Measurements from ENCODE around the gene LCE1D. TPM values are rescaled to one million over a fixed set of nuclear protein-coding genes. Genes with fewer than 3 reads are reported as not detected.

The LCE1D gene
- not detected for polyA plus RNA-seq (2013, experiment 1 of 2)
- polyA plus RNA-seq (2013, experiment 2 of 2): not detected

GRCh38 chr1:152796421-152796820 is at the start of gene LCE1D:
LCE1D (plus strand) TSS chr1:152796721; CDS start chr1:152797795, 1,074 bp downstream.
- no peak within 1 kb of the TSS for H2BK12ac ChIP-seq (ENCODE audit: low read length in 2 of 2)
- H2BK5ac ChIP-seq (ENCODE audit: low read depth, low read length, poor library complexity, severe bottlenecking): no peak within 1 kb of the TSS
- H3K4me2 ChIP-seq (ENCODE audit: low read length, poor library complexity, severe bottlenecking): no peak within 1 kb of the TSS
- no peaks in the 10 kb centered on the region for H3K79me1 ChIP-seq (replicated peaks; ENCODE audit: low read length, poor library complexity, severe bottlenecking)
- no peak within 1 kb of the TSS for H3K18ac ChIP-seq (ENCODE audit: low read depth in 1 of 2, low read length in 2 of 2)
- no peak within 1 kb of the TSS for H3K23ac ChIP-seq (ENCODE audit: low read length in 2 of 2)
- no peaks in the 10 kb centered on the region for H3K36me3 ChIP-seq (ENCODE audit: control insufficient read depth in 1 of 2, insufficient read depth in 2 of 2, low read depth in 1 of 2, low read length in 2 of 2)
- no peak within 1 kb of the TSS for H4K91ac ChIP-seq (ENCODE audit: low read length)
- no peak for DNase-seq
- H2AK5ac ChIP-seq (ENCODE audit: low read length, severe bottlenecking): no peak within 1 kb of the TSS
- 14% methylated on average over 1 of the region's 3 CpGs for WGBS
- no peak within 1 kb of the TSS for H2BK120ac ChIP-seq (ENCODE audit: low read depth, low read length)
- H3K9ac ChIP-seq (ENCODE audit: low read length): no peak within 1 kb of the TSS
- H3K27ac ChIP-seq (ENCODE audit: low read length, poor library complexity, severe bottlenecking): no peak within 1 kb of the TSS
- no peak within 1 kb of the TSS for H3K4me3 ChIP-seq (ENCODE audit: insufficient read depth in 1 of 2, low read depth in 1 of 2, low read length in 2 of 2)
- no peak within 1 kb of the TSS for H2AFZ ChIP-seq (ENCODE audit: low read depth, low read length)
- H3K27me3 ChIP-seq (ENCODE audit: control insufficient read depth in 1 of 2, insufficient read depth in 1 of 2, low read length in 2 of 2): no peaks in the 10 kb centered on the region
- no peak within 1 kb of the TSS for H2BK15ac ChIP-seq (ENCODE audit: low read depth, poor library complexity, severe bottlenecking)
- no peaks in the 10 kb centered on the region for H3K9me3 ChIP-seq (ENCODE audit: control insufficient read depth, low read length)
- H3K14ac ChIP-seq (ENCODE audit: low read length in 2 of 2): no peak within 1 kb of the TSS
- H3K4ac ChIP-seq (ENCODE audit: low read depth in 1 of 2, low read length in 2 of 2): no peak within 1 kb of the TSS
- no peak within 1 kb of the TSS for H4K8ac ChIP-seq (ENCODE audit: low read length)
- no peaks in the 10 kb centered on the region for H3K4me1 ChIP-seq (ENCODE audit: control insufficient read depth, insufficient read depth, low read depth, low read length)

- Histone ChIP-seq H2BK15ac (ENCODE audit: low read depth, poor library complexity, severe bottlenecking) (no peak overlapping the region), H3K4me3 (ENCODE audit: insufficient read depth in 1 of 2, low read depth in 1 of 2, low read length in 2 of 2) (no peak overlapping the region), H3K14ac (ENCODE audit: low read length in 2 of 2) (no peak overlapping the region), H3K4ac (ENCODE audit: low read depth in 1 of 2, low read length in 2 of 2) (no peak overlapping the region), H3K18ac (ENCODE audit: low read depth in 1 of 2, low read length in 2 of 2) (no peak overlapping the region), H2AK5ac (ENCODE audit: low read length, severe bottlenecking) (no peak overlapping the region), H3K23ac (ENCODE audit: low read length in 2 of 2) (no peak overlapping the region), H4K8ac (ENCODE audit: low read length) (no peak overlapping the region), H3K27me3 (ENCODE audit: control insufficient read depth in 1 of 2, insufficient read depth in 1 of 2, low read length in 2 of 2) (no peaks in the 10 kb centered on the region), H3K36me3 (ENCODE audit: control insufficient read depth in 1 of 2, insufficient read depth in 2 of 2, low read depth in 1 of 2, low read length in 2 of 2) (no peaks in the 10 kb centered on the region), H3K4me2 (ENCODE audit: low read length, poor library complexity, severe bottlenecking) (no peak overlapping the region), H3K9me3 (ENCODE audit: control insufficient read depth, low read length) (no peaks in the 10 kb centered on the region), H2BK12ac (ENCODE audit: low read length in 2 of 2) (no peak overlapping the region), H2BK120ac (ENCODE audit: low read depth, low read length) (no peak overlapping the region), H2AFZ (ENCODE audit: low read depth, low read length) (no peak overlapping the region), H3K79me1 (replicated peaks; ENCODE audit: low read length, poor library complexity, severe bottlenecking) (no peaks in the 10 kb centered on the region), H3K4me1 (ENCODE audit: control insufficient read depth, insufficient read depth, low read depth, low read length) (no peaks in the 10 kb centered on the region), H2BK5ac (ENCODE audit: low read depth, low read length, poor library complexity, severe bottlenecking) (no peak overlapping the region), H3K27ac (ENCODE audit: low read length, poor library complexity, severe bottlenecking) (no peak overlapping the region), H4K91ac (ENCODE audit: low read length) (no peak overlapping the region), H3K9ac (ENCODE audit: low read length) (no peak overlapping the region)
- no CpG with 5 or more reads among the region's 1 CpG for WGBS
- DNase-seq: no peak
Observed at GRCh38 chr1:152747831-152748230, 48.7 kb upstream of the LCE1D start.

GRCh38 chr1:152752225-152752624 is 44.3 kb upstream of the LCE1D start:
- Histone ChIP-seq H3K4ac (ENCODE audit: low read depth in 1 of 2, low read length in 2 of 2) (no peak overlapping the region), H4K8ac (ENCODE audit: low read length) (no peak overlapping the region), H3K14ac (ENCODE audit: low read length in 2 of 2) (no peak overlapping the region), H4K91ac (ENCODE audit: low read length) (no peak overlapping the region), H3K9me3 (ENCODE audit: control insufficient read depth, low read length) (no peaks in the 10 kb centered on the region), H2AFZ (ENCODE audit: low read depth, low read length) (no peak overlapping the region), H3K9ac (ENCODE audit: low read length) (no peak overlapping the region), H3K23ac (ENCODE audit: low read length in 2 of 2) (no peak overlapping the region), H2BK12ac (ENCODE audit: low read length in 2 of 2) (no peak overlapping the region), H3K4me1 (ENCODE audit: control insufficient read depth, insufficient read depth, low read depth, low read length) (no peaks in the 10 kb centered on the region), H3K36me3 (ENCODE audit: control insufficient read depth in 1 of 2, insufficient read depth in 2 of 2, low read depth in 1 of 2, low read length in 2 of 2) (no peaks in the 10 kb centered on the region), H3K79me1 (replicated peaks; ENCODE audit: low read length, poor library complexity, severe bottlenecking) (no peaks in the 10 kb centered on the region), H2BK15ac (ENCODE audit: low read depth, poor library complexity, severe bottlenecking) (no peak overlapping the region), H2BK120ac (ENCODE audit: low read depth, low read length) (no peak overlapping the region), H3K4me3 (ENCODE audit: insufficient read depth in 1 of 2, low read depth in 1 of 2, low read length in 2 of 2) (no peak overlapping the region), H2BK5ac (ENCODE audit: low read depth, low read length, poor library complexity, severe bottlenecking) (no peak overlapping the region), H3K18ac (ENCODE audit: low read depth in 1 of 2, low read length in 2 of 2) (no peak overlapping the region), H3K4me2 (ENCODE audit: low read length, poor library complexity, severe bottlenecking) (no peak overlapping the region), H2AK5ac (ENCODE audit: low read length, severe bottlenecking) (no peak overlapping the region), H3K27ac (ENCODE audit: low read length, poor library complexity, severe bottlenecking) (no peak overlapping the region), H3K27me3 (ENCODE audit: control insufficient read depth in 1 of 2, insufficient read depth in 1 of 2, low read length in 2 of 2) (no peaks in the 10 kb centered on the region)
- 58% methylated on average over 1 of the region's 1 CpG for WGBS
- no peak for DNase-seq

GRCh38 chr1:152753586-152753985 is 42.9 kb upstream of the LCE1D start:
- H2BK12ac ChIP-seq (ENCODE audit: low read length in 2 of 2): no peak overlapping the region
- H3K4ac ChIP-seq (ENCODE audit: low read depth in 1 of 2, low read length in 2 of 2): no peak overlapping the region
- H3K14ac ChIP-seq (ENCODE audit: low read length in 2 of 2): no peak overlapping the region
- no peak overlapping the region for H2BK15ac ChIP-seq (ENCODE audit: low read depth, poor library complexity, severe bottlenecking)
- no peak overlapping the region for H3K18ac ChIP-seq (ENCODE audit: low read depth in 1 of 2, low read length in 2 of 2)
- no peak overlapping the region for H2AK5ac ChIP-seq (ENCODE audit: low read length, severe bottlenecking)
- H3K27ac ChIP-seq (ENCODE audit: low read length, poor library complexity, severe bottlenecking): no peak overlapping the region
- H3K9ac ChIP-seq (ENCODE audit: low read length): no peak overlapping the region
- H3K79me1 ChIP-seq (replicated peaks; ENCODE audit: low read length, poor library complexity, severe bottlenecking): no peaks in the 10 kb centered on the region
- H2BK5ac ChIP-seq (ENCODE audit: low read depth, low read length, poor library complexity, severe bottlenecking): no peak overlapping the region
- H4K8ac ChIP-seq (ENCODE audit: low read length): no peak overlapping the region
- no peak for DNase-seq
- H3K4me1 ChIP-seq (ENCODE audit: control insufficient read depth, insufficient read depth, low read depth, low read length): no peaks in the 10 kb centered on the region
- no peaks in the 10 kb centered on the region for H3K36me3 ChIP-seq (ENCODE audit: control insufficient read depth in 1 of 2, insufficient read depth in 2 of 2, low read depth in 1 of 2, low read length in 2 of 2)
- H3K9me3 ChIP-seq (ENCODE audit: control insufficient read depth, low read length): no peaks in the 10 kb centered on the region
- no peaks in the 10 kb centered on the region for H3K27me3 ChIP-seq (ENCODE audit: control insufficient read depth in 1 of 2, insufficient read depth in 1 of 2, low read length in 2 of 2)
- no peak overlapping the region for H4K91ac ChIP-seq (ENCODE audit: low read length)
- H3K4me2 ChIP-seq (ENCODE audit: low read length, poor library complexity, severe bottlenecking): no peak overlapping the region
- 0% methylated on average over 1 of the region's 1 CpG for WGBS
- no peak overlapping the region for H3K23ac ChIP-seq (ENCODE audit: low read length in 2 of 2)
- H2AFZ ChIP-seq (ENCODE audit: low read depth, low read length): no peak overlapping the region
- H2BK120ac ChIP-seq (ENCODE audit: low read depth, low read length): no peak overlapping the region
- no peak overlapping the region for H3K4me3 ChIP-seq (ENCODE audit: insufficient read depth in 1 of 2, low read depth in 1 of 2, low read length in 2 of 2)
